Forelimb muscle (tissue), 1 donor: ENCODE measurements around the gene ARHGAP31. TPM values are rescaled to one million over a fixed set of nuclear protein-coding genes. Genes with fewer than 3 reads are reported as not detected.

Experiments
- DNase-seq: peaks from one replicate; pipeline ENCODE4 v3.0.0-alpha.2; 2013; ENCODE audit warnings: low read depth
- polyA plus RNA-seq: library from polyadenylated mRNA; unstranded; fragments of 120-200 nt; gene quantifications from one replicate; pipeline ENCODE4 v1.2.1, GENCODE V29; 2013; ENCODE audit not compliant: insufficient read length

Gene ARHGAP31
- polyA plus RNA-seq, 1 donor: 10.1 TPM

GRCh38 chr3:119433613-119434325, 139.6 kb downstream of the ARHGAP31 start:
- DNase-seq: no peak

- DNase-seq: no peak
Measured at GRCh38 chr3:119434703-119435102, 140.5 kb downstream of the ARHGAP31 start.

GRCh38 chr3:119436977-119437376, 142.8 kb downstream of the ARHGAP31 start:
- DNase-seq: no peak

GRCh38 chr3:119437691-119438258, 143.6 kb downstream of the ARHGAP31 start:
- DNase-seq: no peak

- no peak for DNase-seq
Measured at GRCh38 chr3:119443179-119443578, 149.0 kb downstream of the ARHGAP31 start.

GRCh38 chr3:119444590-119444989, 150.4 kb downstream of the ARHGAP31 start:
- no peak for DNase-seq

- DNase-seq: no peak
Measured at GRCh38 chr3:119453822-119454221, 159.6 kb downstream of the ARHGAP31 start.

GRCh38 chr3:119456469-119456868, 162.3 kb downstream of the ARHGAP31 start:
- no peak for DNase-seq

GRCh38 chr3:119457246-119457645, 163.1 kb downstream of the ARHGAP31 start:
- DNase-seq: no peak

GRCh38 chr3:119463171-119464169, 169.3 kb downstream of the ARHGAP31 start, which contains the start of gene TMEM39A:
Gene TMEM39A (minus strand): TSS chr3:119463615. CDS start chr3:119462074, 1,541 bp downstream.
- DNase-seq: peak; percentile 96

- DNase-seq: no peak
Measured at GRCh38 chr3:119468041-119468440, 173.9 kb downstream of the ARHGAP31 start.

- no peak for DNase-seq
Measured at GRCh38 chr3:119469418-119470189, 175.4 kb downstream of the ARHGAP31 start.

Other genes with a start within 250 kb of the ARHGAP31 start
- gene TEX55, start 148.2 kb upstream of the ARHGAP31 start, polyA plus RNA-seq: not detected
- gene UPK1B, start 120.8 kb upstream of the ARHGAP31 start, polyA plus RNA-seq: 0.11 TPM
- gene B4GALT4, start 53.5 kb upstream of the ARHGAP31 start, polyA plus RNA-seq: 8.8 TPM
- 42.6 TPM for gene TMEM39A, start 169.2 kb downstream of the ARHGAP31 start, polyA plus RNA-seq
- gene POGLUT1, start 174.6 kb downstream of the ARHGAP31 start, polyA plus RNA-seq: 12.0 TPM
- 77.5 TPM for gene TIMMDC1, start 204.2 kb downstream of the ARHGAP31 start, polyA plus RNA-seq